K562 (cell line): ENCODE results near the gene METTL3. TPM values are rescaled to one million over a fixed set of nuclear protein-coding genes. Genes with fewer than 3 reads are reported as not detected.

Experiments
- CBFA2T3 ChIP-seq: fragments of 450-650 bp; IDR thresholded peaks from 2 replicates; pipeline ENCODE4 v1.6.1; 2017
- CC2D1A ChIP-seq: fragments of 450-650 bp; IDR thresholded peaks from 2 replicates; pipeline ENCODE4 v1.6.1; 2017; ENCODE audit warnings: mild to moderate bottlenecking
- CCAR2 ChIP-seq: fragments of 200-400 bp; formaldehyde crosslinking; IDR thresholded peaks from 2 replicates; pipeline ENCODE4 v1.6.1; 2017; ENCODE audit warnings: mild to moderate bottlenecking, low read depth, low read length
- ETV1 ChIP-seq: fragments of 450-650 bp; conservative IDR thresholded peaks from 2 replicates; pipeline ENCODE4 v1.6.1; 2016; ENCODE audit warnings: missing genetic modification characterization, control low read depth, low read depth, missing compliant biosample characterization
- MEF2A ChIP-seq: IDR thresholded peaks from 2 replicates; pipeline ENCODE4 v1.6.1; 2011; ENCODE audit warnings: low read depth, mild to moderate bottlenecking, low read length, moderate library complexity; ENCODE audit not compliant: control insufficient read depth
- PCBP2 ChIP-seq: fragments of 200-400 bp; formaldehyde crosslinking; IDR thresholded peaks from 2 replicates; pipeline ENCODE4 v1.6.1; 2018; ENCODE audit warnings: low read length, low read depth, mild to moderate bottlenecking, moderate library complexity; ENCODE audit not compliant: poor library complexity, severe bottlenecking
- RFX1 ChIP-seq: fragments of 450-650 bp; IDR thresholded peaks from 2 replicates; pipeline ENCODE4 v1.6.1; 2016; ENCODE audit warnings: mild to moderate bottlenecking, moderate library complexity
- TCF3 ChIP-seq: sonication (generic); formaldehyde crosslinking; IDR thresholded peaks from 2 replicates; pipeline ENCODE4 v1.4.0; 2020; ENCODE audit warnings: mild to moderate bottlenecking, missing genetic modification reagents
- polyA plus RNA-seq, 8 experiments: library from polyadenylated mRNA; depleted of rRNA in 4 of 8; stranded (reverse) in 5 of 8; unstranded in 3 of 8; fragments of >200 nt; fragmentation: Nextera tagmentation in 2 of 8; fragmentation: Illumina TruSeq in 1 of 8; extraction: Ambion mirVana in 2 of 8; extraction: Trizol in 1 of 8; gene quantifications; 2 replicates each; pipeline versions ENCODE4 v1.2.1 to v1.2.3, GENCODE V29; 2011 to 2014; ENCODE audit warnings: inconsistent platforms in 1 of 8, missing spikeins in 1 of 8
- total RNA-seq, 7 experiments: library from RNA; depleted of rRNA in 6 of 7; stranded (reverse); fragments of >200 nt in 6 of 7; fragmentation: Illumina TruSeq in 2 of 7; extraction: Trizol in 2 of 7; gene quantifications; 2 replicates each; pipeline versions ENCODE4 v1.2.1 to v1.2.3, GENCODE V29; 2011 to 2021; ENCODE audit warnings: low replicate concordance in 1 of 7
- TF ChIP-seq, protein P1 (sequence below): fragments of 250-450 bp; sonication (Bioruptor Pico); IDR thresholded peaks from 2 replicates; pipeline ENCODE4 v1.8.0; 2021; ENCODE audit warnings: moderate library complexity, mild to moderate bottlenecking, inconsistent platforms
- TF ChIP-seq, protein P2 (sequence below), 2 experiments: fragments of 450-650 bp in 1 of 2; IDR thresholded peaks; 2 replicates each; pipeline ENCODE4 v1.6.1; 2011 to 2017; ENCODE audit warnings: low read depth in 2 of 2, antibody characterized with exemption in 1 of 2, borderline replicate concordance in 1 of 2, low read length in 1 of 2, mild to moderate bottlenecking in 1 of 2, mixed read lengths in 1 of 2; ENCODE audit not compliant: control insufficient read depth in 1 of 2
- TF ChIP-seq, protein P3 (sequence below), 3 experiments: fragments of 200-800 bp in 1 of 3; fragments of 250-450 bp in 1 of 3; fragments of 450-650 bp in 1 of 3; sonication (Bioruptor Pico) in 1 of 3; sonication (Bioruptor generic) in 1 of 3; formaldehyde crosslinking in 1 of 3; IDR thresholded peaks; 2 replicates each; pipeline versions ENCODE4 v1.6.1 to v1.8.0; 2016 to 2022; ENCODE audit warnings: mild to moderate bottlenecking in 2 of 3, missing genetic modification characterization in 2 of 3, missing compliant biosample characterization in 1 of 3, moderate library complexity in 1 of 3
- TF ChIP-seq, protein P4 (sequence below): fragments of 450-650 bp; IDR thresholded peaks from 2 replicates; pipeline ENCODE4 v1.6.1; 2017; ENCODE audit warnings: antibody characterized with exemption

The METTL3 gene
- total and polyA plus RNA-seq, 9 of the 15 experiments (the other 6 are each of a cell fraction or from before 2014, with no cell fraction given): 42.1 to 151 (median 65.7) TPM

DNA sequence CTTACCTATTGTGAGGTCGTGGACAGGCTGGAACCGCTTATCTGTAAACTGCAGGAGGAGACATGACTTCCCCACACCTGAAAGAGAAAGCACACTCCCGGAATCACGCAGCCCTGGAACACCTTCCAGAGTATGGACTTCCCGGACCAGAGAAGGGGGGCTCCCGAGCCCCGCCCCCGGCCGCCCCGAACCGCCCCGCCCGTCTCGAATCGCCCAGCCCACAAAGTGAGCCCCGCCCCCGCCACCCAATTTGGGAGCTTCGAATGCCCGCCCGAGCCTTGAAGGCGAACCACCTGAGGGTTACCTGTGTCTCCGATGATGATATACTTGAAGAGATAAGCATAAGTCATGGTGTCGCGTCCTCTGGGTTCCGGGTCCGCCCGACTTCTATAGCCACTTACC lies 34.6 kb downstream of the METTL3 start (continued):
- 0 out of 2 replicates have a peak, but pooled peaks have one; percentile 26 for TF ChIP-seq ETV1 (tag)
- no peak for TF ChIP-seq MEF2A
- TF ChIP-seq TCF3 (CRISPR knock-in tag): peak; percentile 15; the same call in 1 of the 2 replicates
- TF ChIP-seq, protein P1, sequence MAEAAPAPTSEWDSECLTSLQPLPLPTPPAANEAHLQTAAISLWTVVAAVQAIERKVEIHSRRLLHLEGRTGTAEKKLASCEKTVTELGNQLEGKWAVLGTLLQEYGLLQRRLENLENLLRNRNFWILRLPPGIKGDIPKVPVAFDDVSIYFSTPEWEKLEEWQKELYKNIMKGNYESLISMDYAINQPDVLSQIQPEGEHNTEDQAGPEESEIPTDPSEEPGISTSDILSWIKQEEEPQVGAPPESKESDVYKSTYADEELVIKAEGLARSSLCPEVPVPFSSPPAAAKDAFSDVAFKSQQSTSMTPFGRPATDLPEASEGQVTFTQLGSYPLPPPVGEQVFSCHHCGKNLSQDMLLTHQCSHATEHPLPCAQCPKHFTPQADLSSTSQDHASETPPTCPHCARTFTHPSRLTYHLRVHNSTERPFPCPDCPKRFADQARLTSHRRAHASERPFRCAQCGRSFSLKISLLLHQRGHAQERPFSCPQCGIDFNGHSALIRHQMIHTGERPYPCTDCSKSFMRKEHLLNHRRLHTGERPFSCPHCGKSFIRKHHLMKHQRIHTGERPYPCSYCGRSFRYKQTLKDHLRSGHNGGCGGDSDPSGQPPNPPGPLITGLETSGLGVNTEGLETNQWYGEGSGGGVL (CRISPR knock-in tag): no peak
- TF ChIP-seq, protein P2, sequence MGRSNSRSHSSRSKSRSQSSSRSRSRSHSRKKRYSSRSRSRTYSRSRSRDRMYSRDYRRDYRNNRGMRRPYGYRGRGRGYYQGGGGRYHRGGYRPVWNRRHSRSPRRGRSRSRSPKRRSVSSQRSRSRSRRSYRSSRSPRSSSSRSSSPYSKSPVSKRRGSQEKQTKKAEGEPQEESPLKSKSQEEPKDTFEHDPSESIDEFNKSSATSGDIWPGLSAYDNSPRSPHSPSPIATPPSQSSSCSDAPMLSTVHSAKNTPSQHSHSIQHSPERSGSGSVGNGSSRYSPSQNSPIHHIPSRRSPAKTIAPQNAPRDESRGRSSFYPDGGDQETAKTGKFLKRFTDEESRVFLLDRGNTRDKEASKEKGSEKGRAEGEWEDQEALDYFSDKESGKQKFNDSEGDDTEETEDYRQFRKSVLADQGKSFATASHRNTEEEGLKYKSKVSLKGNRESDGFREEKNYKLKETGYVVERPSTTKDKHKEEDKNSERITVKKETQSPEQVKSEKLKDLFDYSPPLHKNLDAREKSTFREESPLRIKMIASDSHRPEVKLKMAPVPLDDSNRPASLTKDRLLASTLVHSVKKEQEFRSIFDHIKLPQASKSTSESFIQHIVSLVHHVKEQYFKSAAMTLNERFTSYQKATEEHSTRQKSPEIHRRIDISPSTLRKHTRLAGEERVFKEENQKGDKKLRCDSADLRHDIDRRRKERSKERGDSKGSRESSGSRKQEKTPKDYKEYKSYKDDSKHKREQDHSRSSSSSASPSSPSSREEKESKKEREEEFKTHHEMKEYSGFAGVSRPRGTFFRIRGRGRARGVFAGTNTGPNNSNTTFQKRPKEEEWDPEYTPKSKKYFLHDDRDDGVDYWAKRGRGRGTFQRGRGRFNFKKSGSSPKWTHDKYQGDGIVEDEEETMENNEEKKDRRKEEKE (IDR thresholded peaks at IDR 0.05; ENCODE audit: borderline replicate concordance in 1 of 2, control insufficient read depth in 1 of 2, low read depth in 2 of 2, low read length in 1 of 2): no peak
- no peak for TF ChIP-seq CCAR2
- TF ChIP-seq, protein P3, sequence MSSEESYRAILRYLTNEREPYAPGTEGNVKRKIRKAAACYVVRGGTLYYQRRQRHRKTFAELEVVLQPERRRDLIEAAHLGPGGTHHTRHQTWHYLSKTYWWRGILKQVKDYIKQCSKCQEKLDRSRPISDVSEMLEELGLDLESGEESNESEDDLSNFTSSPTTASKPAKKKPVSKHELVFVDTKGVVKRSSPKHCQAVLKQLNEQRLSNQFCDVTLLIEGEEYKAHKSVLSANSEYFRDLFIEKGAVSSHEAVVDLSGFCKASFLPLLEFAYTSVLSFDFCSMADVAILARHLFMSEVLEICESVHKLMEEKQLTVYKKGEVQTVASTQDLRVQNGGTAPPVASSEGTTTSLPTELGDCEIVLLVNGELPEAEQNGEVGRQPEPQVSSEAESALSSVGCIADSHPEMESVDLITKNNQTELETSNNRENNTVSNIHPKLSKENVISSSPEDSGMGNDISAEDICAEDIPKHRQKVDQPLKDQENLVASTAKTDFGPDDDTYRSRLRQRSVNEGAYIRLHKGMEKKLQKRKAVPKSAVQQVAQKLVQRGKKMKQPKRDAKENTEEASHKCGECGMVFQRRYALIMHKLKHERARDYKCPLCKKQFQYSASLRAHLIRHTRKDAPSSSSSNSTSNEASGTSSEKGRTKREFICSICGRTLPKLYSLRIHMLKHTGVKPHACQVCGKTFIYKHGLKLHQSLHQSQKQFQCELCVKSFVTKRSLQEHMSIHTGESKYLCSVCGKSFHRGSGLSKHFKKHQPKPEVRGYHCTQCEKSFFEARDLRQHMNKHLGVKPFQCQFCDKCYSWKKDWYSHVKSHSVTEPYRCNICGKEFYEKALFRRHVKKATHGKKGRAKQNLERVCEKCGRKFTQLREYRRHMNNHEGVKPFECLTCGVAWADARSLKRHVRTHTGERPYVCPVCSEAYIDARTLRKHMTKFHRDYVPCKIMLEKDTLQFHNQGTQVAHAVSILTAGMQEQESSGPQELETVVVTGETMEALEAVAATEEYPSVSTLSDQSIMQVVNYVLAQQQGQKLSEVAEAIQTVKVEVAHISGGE (CRISPR knock-in tag; IDR thresholded peaks at IDR 0.05): peak in 1 of 3 experiments; percentile 85; a peak in 1 of 6 replicates
- TF ChIP-seq CC2D1A: no peak
- TF ChIP-seq, protein P4, sequence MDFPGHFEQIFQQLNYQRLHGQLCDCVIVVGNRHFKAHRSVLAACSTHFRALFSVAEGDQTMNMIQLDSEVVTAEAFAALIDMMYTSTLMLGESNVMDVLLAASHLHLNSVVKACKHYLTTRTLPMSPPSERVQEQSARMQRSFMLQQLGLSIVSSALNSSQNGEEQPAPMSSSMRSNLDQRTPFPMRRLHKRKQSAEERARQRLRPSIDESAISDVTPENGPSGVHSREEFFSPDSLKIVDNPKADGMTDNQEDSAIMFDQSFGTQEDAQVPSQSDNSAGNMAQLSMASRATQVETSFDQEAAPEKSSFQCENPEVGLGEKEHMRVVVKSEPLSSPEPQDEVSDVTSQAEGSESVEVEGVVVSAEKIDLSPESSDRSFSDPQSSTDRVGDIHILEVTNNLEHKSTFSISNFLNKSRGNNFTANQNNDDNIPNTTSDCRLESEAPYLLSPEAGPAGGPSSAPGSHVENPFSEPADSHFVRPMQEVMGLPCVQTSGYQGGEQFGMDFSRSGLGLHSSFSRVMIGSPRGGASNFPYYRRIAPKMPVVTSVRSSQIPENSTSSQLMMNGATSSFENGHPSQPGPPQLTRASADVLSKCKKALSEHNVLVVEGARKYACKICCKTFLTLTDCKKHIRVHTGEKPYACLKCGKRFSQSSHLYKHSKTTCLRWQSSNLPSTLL: no peak
- no peak for TF ChIP-seq PCBP2
- peak; percentile 20; the same call in 1 of the 2 replicates for TF ChIP-seq CBFA2T3
- no peak for TF ChIP-seq RFX1
